Breast epithelium (tissue), 3 donors: ENCODE measurements around the gene PKIG.

Source experiments
- CTCF ChIP-seq, 3 donors: fragments of 450-650 bp; IDR thresholded peaks; one replicate each; pipeline ENCODE4 v1.5.1; 2016 to 2017; ENCODE audit warnings: antibody characterized with exemption in 3 of 3, mild to moderate bottlenecking in 3 of 3, moderate library complexity in 3 of 3
- POLR2A ChIP-seq: fragments of 450-650 bp; IDR thresholded peaks from one replicate; pipeline ENCODE4 v1.6.1; 2016; ENCODE audit warnings: antibody characterized with exemption, mild to moderate bottlenecking, moderate library complexity
- POLR2AphosphoS5 ChIP-seq, 3 donors: sonication (generic); formaldehyde crosslinking; IDR thresholded peaks; one replicate each; pipeline ENCODE4 v1.6.1; 2017; ENCODE audit warnings: antibody characterized with exemption in 3 of 3

GRCh38 chr20:44542890-44543289 lies 39.5 kb upstream of the PKIG start:
- TF ChIP-seq CTCF (IDR thresholded peaks at IDR 0.05) (no peak), POLR2AphosphoS5 (IDR thresholded peaks at IDR 0.05) (no peak), POLR2A (no peak)
